ENCODE results near the gene GPR83.
"Not testable (repeated sequence)": the region's sequence is repeated elsewhere in the genome, so short reads cannot be mapped to it uniquely, and the experiment has no call there.

DNA sequence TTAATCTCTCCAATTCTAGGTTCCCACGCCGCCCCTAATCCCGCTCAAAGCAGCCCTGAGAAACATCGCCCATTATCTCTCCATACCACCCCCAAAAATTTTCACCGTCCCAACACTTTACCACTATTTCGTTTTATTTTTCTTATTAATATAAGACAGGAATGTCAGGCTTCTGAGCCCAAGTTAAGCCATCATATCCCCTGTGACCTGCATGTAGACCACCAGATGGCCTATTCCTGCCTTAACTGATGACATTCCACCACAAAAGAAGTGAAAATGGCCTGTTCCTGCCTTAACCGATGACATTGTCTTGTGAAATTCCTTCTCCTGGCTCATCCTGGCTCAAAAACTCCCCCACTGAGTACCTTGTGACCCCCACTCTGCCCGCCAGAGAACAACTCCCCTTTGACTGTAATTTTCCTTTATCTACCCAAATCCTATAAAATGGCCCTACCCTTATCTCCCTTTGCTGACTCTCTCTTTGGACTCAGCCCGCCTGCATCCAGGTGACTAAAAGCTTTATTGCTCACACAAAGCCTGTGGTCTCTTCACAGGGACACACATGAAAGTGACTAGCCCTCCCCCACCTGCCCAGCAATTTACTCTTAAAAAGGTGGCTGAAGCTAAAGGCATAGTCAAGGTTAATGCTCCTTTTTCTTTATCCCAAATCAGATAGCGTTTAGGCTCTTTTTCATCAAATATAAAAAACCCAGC lies 50.2 kb downstream of the GPR83 start:
- TF ChIP-seq, protein P1, sequence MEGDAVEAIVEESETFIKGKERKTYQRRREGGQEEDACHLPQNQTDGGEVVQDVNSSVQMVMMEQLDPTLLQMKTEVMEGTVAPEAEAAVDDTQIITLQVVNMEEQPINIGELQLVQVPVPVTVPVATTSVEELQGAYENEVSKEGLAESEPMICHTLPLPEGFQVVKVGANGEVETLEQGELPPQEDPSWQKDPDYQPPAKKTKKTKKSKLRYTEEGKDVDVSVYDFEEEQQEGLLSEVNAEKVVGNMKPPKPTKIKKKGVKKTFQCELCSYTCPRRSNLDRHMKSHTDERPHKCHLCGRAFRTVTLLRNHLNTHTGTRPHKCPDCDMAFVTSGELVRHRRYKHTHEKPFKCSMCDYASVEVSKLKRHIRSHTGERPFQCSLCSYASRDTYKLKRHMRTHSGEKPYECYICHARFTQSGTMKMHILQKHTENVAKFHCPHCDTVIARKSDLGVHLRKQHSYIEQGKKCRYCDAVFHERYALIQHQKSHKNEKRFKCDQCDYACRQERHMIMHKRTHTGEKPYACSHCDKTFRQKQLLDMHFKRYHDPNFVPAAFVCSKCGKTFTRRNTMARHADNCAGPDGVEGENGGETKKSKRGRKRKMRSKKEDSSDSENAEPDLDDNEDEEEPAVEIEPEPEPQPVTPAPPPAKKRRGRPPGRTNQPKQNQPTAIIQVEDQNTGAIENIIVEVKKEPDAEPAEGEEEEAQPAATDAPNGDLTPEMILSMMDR (conservative IDR thresholded peaks at IDR 0.05 in 1 of 2, IDR thresholded peaks at IDR 0.05 in 1 of 2; ENCODE audit: low read depth in 1 of 2, low read length in 2 of 2): not testable (repeated sequence)
- TF ChIP-seq EZH2 (IDR thresholded peaks at IDR 0.05; ENCODE audit: low read length, missing control alignments): not testable (repeated sequence)

All from fibroblast of lung (primary cell).